ENCODE measurements around the gene VAMP2.
A peak's percentile ranks its signal among the peaks of the same experiment; 100 is the strongest.

Gene VAMP2

GRCh38 chr17:8152112-8152775 is 10.5 kb downstream of the VAMP2 start, which contains the start of gene PER1 (continued):
- TF ChIP-seq ZNF280C (tag by site-specific recombination; IDR thresholded peaks at IDR 0.05) (no peak), ZSCAN4 (tag by site-specific recombination; IDR thresholded peaks at IDR 0.05) (no peak), REPIN1 (tag by site-specific recombination; IDR thresholded peaks at IDR 0.05; ENCODE audit: low read depth) (no peak), ZBTB10 (tag by site-specific recombination; IDR thresholded peaks at IDR 0.05) (no peak), ZBTB48 (tag by site-specific recombination; IDR thresholded peaks at IDR 0.05) (no peak), ZSCAN23 (tag by site-specific recombination; IDR thresholded peaks at IDR 0.05) (0 out of 2 replicates have a peak, but pooled peaks have one; percentile 53), GLIS1 (tag by site-specific recombination; IDR thresholded peaks at IDR 0.05) (peak; percentile 45; the same call in 1 of the 2 replicates), ZNF362 (tag by site-specific recombination; IDR thresholded peaks at IDR 0.05) (no peak), ZNF266 (tag by site-specific recombination; IDR thresholded peaks at IDR 0.05; ENCODE audit: low read depth) (no peak), ATF2 (tag by site-specific recombination; IDR thresholded peaks at IDR 0.05; ENCODE audit: low read depth) (no peak), ZNF211 (tag by site-specific recombination; IDR thresholded peaks at IDR 0.05; ENCODE audit: low read depth) (no peak), ZNF324 (tag by site-specific recombination; IDR thresholded peaks at IDR 0.05) (peak; percentile 78; the same call in 1 of the 2 replicates), ZNF704 (tag by site-specific recombination; IDR thresholded peaks at IDR 0.05) (no peak), GLI2 (tag by site-specific recombination; IDR thresholded peaks at IDR 0.05; ENCODE audit: borderline replicate concordance, low read depth) (no peak), ZNF214 (tag by site-specific recombination; IDR thresholded peaks at IDR 0.05; ENCODE audit: borderline replicate concordance) (no peak), ZNF549 (tag by site-specific recombination; IDR thresholded peaks at IDR 0.05) (no peak), ZNF398 (tag by site-specific recombination; IDR thresholded peaks at IDR 0.05) (no peak), ZNF155 (tag by site-specific recombination; IDR thresholded peaks at IDR 0.05) (no peak), MZF1 (tag by site-specific recombination; IDR thresholded peaks at IDR 0.05; ENCODE audit: borderline replicate concordance) (no peak), MEIS1 (CRISPR knock-in tag; IDR thresholded peaks at IDR 0.05; ENCODE audit: borderline replicate concordance) (no peak), ZNF510 (tag by site-specific recombination; IDR thresholded peaks at IDR 0.05; ENCODE audit: insufficient replicate concordance) (no peak), ZNF596 (tag by site-specific recombination; IDR thresholded peaks at IDR 0.05) (no peak), ZFP41 (tag by site-specific recombination; IDR thresholded peaks at IDR 0.05; ENCODE audit: borderline replicate concordance) (no peak), PRDM1 (tag by site-specific recombination; IDR thresholded peaks at IDR 0.05) (no peak)

Measured in HEK293 (cell line).